ENCODE measurements around the gene TMEM19.

TMEM19 gene

GRCh38 chr12:71685914-71686657, at the start of gene TMEM19:
Gene TMEM19 (plus strand): TSS chr12:71686082. CDS start chr12:71686681, 599 bp downstream.
- DNase-seq = peak; percentile 58

DNA sequence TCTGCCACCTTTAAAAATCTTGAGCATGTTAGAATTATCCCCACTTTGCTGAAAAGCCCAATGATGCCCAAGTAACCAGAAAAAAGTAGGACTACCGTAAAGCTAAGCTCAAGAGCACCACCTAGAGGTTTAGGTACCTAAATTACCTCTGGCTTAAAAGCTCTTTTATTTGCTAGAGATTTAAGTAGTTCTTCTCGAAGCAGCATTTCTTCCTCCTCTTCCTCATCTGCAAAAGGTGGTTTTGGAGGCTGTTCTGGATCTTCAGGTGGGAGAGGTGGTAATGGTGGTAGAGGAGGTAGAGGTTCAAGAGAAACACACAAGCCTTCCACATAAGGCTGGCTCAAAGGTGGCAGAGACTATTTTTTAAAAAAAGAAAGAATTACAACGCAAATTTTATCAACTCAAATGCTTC, 49.2 kb upstream of the TMEM19 start:
- peak; percentile 16 for DNase-seq

DNA sequence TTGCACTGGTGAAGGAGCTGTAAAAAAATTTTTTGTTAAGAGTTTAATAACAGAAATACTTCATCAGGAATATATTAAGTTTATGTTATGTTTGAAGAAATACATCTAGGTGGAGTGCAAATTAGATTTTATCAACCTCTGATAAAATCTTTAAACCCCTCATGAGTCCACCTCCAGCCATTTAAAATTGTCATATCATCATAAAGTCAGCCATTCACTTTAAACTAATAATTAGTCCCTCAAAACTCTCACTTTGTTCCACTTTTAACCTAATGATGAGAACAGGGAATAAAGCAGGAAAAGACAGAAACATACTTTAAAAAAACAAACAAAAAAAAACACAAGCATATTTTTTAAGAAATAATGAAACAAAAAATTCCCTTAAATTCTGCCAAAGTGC, 47.4 kb upstream of the TMEM19 start:
- no peak for DNase-seq

- no peak for DNase-seq
These were observed 46.5 kb upstream of the TMEM19 start for GRCh38 chr12:71639341-71639760.

- DNase-seq = no peak
These were observed 45.6 kb upstream of the TMEM19 start for GRCh38 chr12:71640316-71640715.

GRCh38 chr12:71641390-71641789, 44.5 kb upstream of the TMEM19 start:
- DNase-seq = no peak

- no peak for DNase-seq
These were observed 43.6 kb upstream of the TMEM19 start for GRCh38 chr12:71642264-71642663.

GRCh38 chr12:71645268-71645667, 40.6 kb upstream of the TMEM19 start:
- no peak for DNase-seq

DNA sequence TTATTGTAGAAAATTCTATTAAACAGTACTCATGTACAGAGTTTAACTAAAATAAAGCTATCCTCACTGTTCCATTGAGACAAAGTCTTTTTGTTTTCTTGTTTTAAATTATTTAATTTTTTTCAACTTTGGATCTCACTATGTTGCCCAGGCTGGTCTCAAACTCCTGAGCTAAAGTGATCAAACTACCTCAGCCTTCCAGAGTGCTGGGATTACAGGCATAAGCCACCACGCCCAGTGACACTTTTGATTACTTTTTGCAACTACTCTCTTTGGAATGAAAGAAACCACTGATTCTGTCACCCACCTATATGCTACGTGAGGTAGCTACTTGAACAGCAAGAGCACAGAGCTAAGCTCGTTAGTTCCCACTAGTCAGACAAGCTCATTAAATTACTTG, 39.4 kb upstream of the TMEM19 start:
- DNase-seq = no peak

DNA sequence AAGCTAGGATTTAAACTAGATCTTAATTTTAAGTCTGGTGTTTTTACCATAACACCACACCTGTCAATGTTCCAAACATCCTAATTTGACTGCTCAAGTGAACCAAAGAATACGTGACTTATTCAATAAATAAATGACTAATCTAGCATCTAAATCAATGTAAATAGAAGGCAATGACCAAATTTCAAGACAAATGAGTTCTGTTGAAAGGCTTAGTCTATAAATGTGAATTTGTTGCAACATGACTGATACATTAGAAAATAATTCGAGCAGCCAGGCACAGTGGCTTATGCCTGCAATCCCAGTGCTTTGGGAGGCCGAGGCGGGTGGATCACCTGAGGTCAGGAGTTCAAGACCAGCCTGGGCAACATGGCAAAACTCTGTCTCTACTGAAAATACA, 37.3 kb upstream of the TMEM19 start:
- no peak for DNase-seq

DNA sequence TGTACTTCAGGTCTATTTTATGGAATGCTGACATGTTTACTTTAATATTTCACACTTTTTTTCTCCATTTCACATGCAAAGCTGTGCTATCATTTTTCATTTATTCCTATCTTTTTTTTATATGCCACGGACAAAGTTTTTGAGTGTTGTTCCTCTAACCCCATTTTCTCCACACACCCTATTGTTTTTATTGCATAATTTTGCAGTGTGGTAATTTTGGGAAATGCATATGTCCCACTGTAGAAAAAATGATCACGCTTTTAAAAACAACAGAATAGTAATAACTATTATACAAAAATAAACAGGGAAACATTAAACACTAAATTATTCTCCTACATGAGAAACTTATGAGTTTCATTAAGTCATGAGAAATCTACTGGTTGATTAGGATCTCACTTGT, 36.5 kb upstream of the TMEM19 start:
- no peak for DNase-seq

GRCh38 chr12:71652656-71653055, 33.2 kb upstream of the TMEM19 start:
- DNase-seq = no peak

- DNase-seq = no peak
These were observed 32.7 kb upstream of the TMEM19 start for GRCh38 chr12:71653137-71653536.

DNA sequence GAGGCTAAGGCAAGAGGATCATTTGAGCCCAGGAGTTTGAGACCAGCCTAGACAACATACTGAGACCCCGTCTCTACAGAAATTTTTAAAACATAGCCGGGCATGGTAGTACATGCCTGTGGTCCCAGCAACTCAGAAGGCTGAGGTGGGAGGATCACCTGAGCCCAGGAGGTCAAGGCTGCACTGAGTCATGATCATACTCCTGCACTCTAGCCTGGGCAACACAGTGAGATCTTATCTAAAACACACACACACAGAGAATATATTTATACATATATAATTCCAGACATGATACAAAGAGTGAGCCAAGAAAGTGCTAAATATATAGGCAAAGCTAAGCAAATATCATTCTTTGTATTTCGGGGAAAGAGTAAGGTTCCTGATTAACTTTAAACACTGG, 31.7 kb upstream of the TMEM19 start:
- no peak for DNase-seq

DNA sequence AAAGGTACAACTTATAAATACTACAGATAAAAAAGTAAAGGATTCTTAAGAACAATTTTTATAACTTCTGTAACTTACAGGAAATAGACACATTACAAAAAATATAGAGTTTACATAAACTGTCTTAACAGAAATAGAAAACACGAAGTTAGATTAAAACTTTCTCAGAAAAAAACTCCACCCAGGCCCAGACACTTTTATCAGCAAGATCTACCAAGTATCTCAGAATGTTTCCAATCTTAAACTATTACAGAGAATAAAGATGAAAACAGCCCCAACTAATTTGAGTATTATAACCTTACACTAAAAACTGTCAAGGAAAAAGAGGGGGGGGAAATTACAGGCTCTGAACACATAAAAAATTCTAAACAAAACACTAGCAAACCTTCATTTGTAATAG, 30.4 kb upstream of the TMEM19 start:
- no peak for DNase-seq

DNA sequence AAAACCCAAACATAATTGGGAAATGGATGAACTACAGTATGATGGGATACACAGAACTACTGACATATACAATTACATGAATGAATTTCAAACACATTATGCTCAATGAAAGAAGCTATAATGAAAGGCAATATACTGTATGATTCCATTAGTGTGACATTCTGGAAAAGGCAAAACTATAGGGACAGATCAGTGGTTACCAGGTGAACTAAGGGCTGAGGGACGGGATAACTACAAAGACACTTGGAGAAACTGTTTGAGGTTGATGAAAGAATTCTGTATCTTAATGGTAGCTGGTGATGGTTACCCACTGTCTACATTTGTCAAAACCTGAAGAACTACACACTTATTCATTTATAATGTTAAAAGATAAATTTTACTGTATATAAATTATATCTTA, 30.0 kb upstream of the TMEM19 start:
- no peak for DNase-seq

GRCh38 chr12:71656740-71657139, 29.1 kb upstream of the TMEM19 start:
- no peak for DNase-seq

GRCh38 chr12:71661977-71662530, 23.8 kb upstream of the TMEM19 start:
- no peak for DNase-seq

- no peak for DNase-seq
These were observed 22.9 kb upstream of the TMEM19 start for GRCh38 chr12:71662849-71663560.

DNA sequence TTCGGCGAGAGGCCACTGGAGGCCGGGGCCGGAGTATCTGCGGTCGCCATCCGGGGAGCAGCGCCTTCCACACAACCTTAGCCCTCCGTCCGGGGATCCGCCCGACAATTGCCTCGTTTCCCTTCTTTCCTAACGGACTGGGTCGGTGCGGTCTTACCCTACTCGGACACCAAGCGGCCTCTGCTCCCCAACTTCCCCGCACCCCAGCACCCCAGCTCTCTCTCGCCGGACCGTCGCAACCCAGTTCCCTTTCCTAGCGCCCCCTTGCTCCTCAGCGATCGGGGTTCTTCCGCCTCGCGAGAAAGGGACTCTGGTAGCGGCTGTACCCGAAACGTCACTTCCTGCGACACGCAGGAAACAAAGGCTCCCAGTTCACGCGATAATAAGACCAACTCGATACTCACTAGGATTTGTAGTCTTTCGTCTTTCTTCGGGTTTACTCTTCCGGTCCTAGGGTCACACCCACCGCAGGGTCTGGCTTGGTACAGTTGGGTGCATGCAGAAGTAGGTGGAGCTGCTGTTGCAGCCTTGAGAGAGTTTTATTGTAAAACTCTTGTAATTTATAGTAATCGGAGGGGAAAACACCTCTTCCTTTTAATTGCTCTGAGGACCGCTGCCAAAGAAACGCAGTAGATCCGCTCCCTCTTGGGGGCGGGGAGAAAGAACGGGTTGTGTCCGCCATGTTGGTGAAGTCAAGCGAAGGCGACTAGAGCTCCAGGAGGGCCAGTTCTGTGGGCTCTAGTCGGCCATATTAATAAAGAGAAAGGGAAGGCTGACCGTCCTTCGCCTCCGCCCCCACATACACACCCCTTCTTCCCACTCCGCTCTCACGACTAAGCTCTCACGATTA, 22.1 kb upstream of the TMEM19 start, which contains the start of the genes THAP2 and ZFC3H1:
THAP2 (plus strand) TSS at position 741 of the 850 bp plus-strand sequence. CDS start 209 bp downstream, outside the sequence.
ZFC3H1 (minus strand) TSS at position 288 of the 850 bp plus-strand sequence; CDS start at position 50, 238 bp downstream.
- DNase-seq = peak; percentile 98

DNA sequence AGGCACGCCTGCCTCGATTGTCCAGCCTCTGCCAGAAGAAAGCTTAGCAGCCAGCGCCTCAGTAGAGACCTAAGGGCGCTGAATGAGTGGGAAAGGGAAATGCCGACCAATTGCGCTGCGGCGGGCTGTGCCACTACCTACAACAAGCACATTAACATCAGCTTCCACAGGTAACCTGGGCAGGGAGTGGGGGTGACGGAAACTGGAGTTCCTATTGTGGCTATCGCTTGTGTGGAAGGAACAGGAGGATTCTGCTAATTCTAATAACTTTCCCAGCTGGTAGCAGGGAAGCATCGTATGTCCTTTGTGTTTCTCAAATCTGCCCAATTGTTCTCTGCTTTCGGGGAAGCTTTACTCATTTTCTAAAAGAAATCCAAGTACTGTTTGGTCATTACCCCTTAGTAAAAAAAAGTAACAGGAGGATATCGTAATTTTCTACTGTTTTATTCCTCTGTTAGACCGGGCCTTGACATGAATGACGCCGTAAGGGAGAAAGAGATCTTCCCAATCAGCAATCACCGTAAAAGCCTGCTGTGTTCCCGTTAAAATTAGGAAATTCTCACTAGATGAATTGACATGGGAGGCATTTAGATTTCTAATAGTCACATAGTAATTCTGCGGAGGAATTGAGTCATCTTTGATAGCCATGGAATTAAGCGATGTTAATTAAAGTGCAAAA, 21.3 kb upstream of the TMEM19 start:
- DNase-seq = no peak

DNA sequence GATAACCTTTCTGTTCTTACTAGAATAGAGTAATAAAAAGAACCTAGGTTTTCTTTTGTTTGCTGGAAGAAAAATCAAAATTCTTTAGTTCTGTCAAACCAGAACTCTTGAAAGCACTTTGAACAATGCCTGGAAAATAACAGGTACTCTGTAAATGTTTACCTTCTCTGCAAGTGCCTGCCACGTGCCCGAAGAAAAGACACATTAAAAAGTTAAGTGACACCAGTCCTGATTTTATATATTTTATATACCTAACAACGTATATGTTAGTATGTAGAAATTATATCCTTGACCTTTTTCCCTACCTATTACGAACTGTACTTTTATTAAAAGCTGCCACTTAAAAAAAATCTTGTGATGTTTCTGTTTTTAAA, 20.8 kb upstream of the TMEM19 start:
- DNase-seq = no peak

All from NCI-H2081 treated with DMSO at 0.1 percent for 48 hours (cell line).